ENCODE measurements around the gene GMPR. TPM values are rescaled to one million over a fixed set of nuclear protein-coding genes. Genes with fewer than 3 reads are reported as not detected.

GMPR gene
- total and polyA plus RNA-seq, 12 donors = 17.0 to 49.1 (median 26.3) TPM

DNA sequence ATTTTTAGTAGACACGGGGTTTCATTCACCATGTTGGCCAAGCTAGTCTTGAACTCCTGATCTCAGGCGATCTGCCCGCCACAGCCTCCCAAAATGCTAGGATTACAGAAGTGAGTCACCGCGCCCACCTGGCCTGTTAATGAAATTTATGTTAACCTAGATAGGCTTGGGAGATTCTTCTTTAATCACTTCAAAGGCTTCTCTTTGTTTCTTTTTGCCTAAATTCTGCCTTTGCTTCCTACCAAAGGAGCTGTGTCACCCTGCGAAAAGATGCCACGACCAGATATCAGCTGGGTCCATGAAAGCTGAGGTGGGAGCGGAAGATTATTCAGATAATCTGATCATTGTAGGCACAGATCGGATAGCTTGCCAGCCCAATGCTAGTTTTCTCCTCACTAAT lies 75.3 kb downstream of the GMPR start:
- Histone ChIP-seq H3K9me3 (replicated peaks in 1 of 3) (no peaks in the 10 kb centered on the region), H3K27me3 (no peaks in the 10 kb centered on the region), H3K4me3 (no peak overlapping the region), H3K27ac (no peak overlapping the region), H3K4me1 (replicated peaks in 1 of 2) (peaks cover 3 to 8% of the 10 kb centered on the region in 2 donors), H3K36me3 (replicated peaks in 1 of 2) (no peaks in the 10 kb centered on the region)
- 86 to 97% (median 94%) methylated on average over 9 of the region's 9 CpGs for WGBS, 4 donors
- intact Hi-C loops (cut with DNase I) = no loop called here
- DNase-seq = peak in 1 of 7 donors; percentile 41
- no peak for TF ChIP-seq POLR2A (IDR thresholded peaks at IDR 0.05)
- TF ChIP-seq, protein P1, sequence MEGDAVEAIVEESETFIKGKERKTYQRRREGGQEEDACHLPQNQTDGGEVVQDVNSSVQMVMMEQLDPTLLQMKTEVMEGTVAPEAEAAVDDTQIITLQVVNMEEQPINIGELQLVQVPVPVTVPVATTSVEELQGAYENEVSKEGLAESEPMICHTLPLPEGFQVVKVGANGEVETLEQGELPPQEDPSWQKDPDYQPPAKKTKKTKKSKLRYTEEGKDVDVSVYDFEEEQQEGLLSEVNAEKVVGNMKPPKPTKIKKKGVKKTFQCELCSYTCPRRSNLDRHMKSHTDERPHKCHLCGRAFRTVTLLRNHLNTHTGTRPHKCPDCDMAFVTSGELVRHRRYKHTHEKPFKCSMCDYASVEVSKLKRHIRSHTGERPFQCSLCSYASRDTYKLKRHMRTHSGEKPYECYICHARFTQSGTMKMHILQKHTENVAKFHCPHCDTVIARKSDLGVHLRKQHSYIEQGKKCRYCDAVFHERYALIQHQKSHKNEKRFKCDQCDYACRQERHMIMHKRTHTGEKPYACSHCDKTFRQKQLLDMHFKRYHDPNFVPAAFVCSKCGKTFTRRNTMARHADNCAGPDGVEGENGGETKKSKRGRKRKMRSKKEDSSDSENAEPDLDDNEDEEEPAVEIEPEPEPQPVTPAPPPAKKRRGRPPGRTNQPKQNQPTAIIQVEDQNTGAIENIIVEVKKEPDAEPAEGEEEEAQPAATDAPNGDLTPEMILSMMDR (IDR thresholded peaks at IDR 0.05) = no peak

DNA sequence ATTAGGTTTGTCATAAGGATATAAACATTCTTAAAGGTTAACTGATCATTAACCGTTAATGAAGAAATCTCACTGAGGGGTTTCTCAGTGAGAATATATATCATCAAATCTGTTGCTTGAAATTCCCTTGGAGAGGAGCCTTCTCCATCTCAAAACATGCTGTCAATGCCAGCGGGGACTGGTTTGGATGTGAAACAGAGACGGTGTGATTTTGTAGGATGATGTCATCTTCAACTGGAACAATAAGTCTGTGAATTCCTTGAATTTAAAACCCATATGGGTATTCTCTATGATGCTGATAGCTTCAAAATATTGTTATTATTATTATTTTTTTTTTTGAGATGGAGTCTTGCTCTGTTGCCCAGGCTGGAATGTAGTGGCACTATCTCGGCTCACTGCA lies 75.9 kb downstream of the GMPR start:
- Histone ChIP-seq H3K4me1 (replicated peaks in 1 of 2) (peaks cover 3 to 14% of the 10 kb centered on the region in 2 donors), H3K9me3 (replicated peaks in 1 of 3) (no peaks in the 10 kb centered on the region), H3K4me3 (no peak overlapping the region), H3K27me3 (no peaks in the 10 kb centered on the region), H3K36me3 (replicated peaks in 1 of 2) (no peaks in the 10 kb centered on the region), H3K27ac (no peak overlapping the region)
- TF ChIP-seq, protein P1 (IDR thresholded peaks at IDR 0.05) = no peak
- TF ChIP-seq POLR2A (IDR thresholded peaks at IDR 0.05) = no peak
- WGBS, 4 donors = 92 to 97% (median 94%) methylated on average over 4 of the region's 4 CpGs
- intact Hi-C loops (cut with DNase I) = no loop called here
- peak in 1 of 7 donors; percentile 39 for DNase-seq

DNA sequence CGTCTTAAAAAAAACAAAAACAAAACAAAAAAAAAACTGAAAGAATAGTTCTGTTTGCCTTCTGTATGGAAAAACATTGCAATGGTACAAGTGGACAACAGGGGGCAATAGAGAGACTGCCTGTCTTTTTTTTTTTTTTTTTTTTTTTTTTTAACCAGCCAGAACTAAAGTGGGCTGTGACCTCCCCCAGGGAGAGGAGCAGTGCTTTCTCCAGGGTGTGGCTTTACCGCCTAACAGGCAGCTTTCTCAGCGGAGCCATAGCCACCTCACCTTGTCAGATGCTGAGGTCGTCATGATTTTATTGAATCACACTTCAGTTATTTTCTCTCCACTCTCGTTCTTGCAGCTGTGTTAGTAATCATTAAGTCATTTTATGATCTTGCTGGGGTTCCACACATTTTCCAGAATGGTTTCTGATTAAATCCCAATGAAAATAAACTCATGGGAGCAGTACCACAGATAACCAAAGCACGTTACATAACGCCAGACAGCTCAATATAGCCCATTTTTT lies 78.4 kb downstream of the GMPR start:
- H3K27ac ChIP-seq = no peak overlapping the region
- no peak for TF ChIP-seq POLR2A (IDR thresholded peaks at IDR 0.05)
- TF ChIP-seq, protein P1 (IDR thresholded peaks at IDR 0.05) = peak; percentile 35 to 84 (median 58)
- H3K9me3 ChIP-seq (replicated peaks in 1 of 3) = no peaks in the 10 kb centered on the region
- no peaks in the 10 kb centered on the region for H3K36me3 ChIP-seq (replicated peaks in 1 of 2)
- 59 to 67% (median 62%) methylated on average over 7 of the region's 7 CpGs for WGBS, 4 donors
- H3K4me1 ChIP-seq (replicated peaks in 1 of 2) = peaks cover 16 to 38% of the 10 kb centered on the region in 2 donors
- no peaks in the 10 kb centered on the region for H3K27me3 ChIP-seq
- intact Hi-C loops (cut with DNase I) = no loop called here
- DNase-seq = peak in 3 of 7 donors; percentile 42 to 51 (median 45)
- H3K4me3 ChIP-seq = no peak overlapping the region

DNA sequence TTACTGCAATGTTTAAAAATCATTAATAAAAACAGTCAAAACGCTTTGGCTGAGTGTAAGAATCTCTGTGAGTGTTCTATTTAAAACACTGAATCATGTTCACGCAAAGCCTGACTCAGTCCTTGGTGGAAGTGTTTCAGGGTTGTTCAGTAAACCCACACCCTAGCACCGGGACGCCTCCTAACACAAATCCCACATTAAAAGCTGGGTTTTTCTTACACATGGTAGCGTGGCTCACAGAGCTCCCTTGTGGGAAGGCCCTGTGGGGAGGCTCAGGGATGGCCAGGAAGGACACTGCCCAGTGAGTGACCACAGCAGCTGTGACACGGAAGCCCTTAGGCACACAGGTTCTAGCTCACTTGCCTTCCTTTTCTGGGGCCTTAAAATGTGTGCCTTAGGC lies 80.2 kb downstream of the GMPR start:
- TF ChIP-seq, protein P1 (IDR thresholded peaks at IDR 0.05) = no peak
- TF ChIP-seq POLR2A (IDR thresholded peaks at IDR 0.05) = no peak
- Histone ChIP-seq H3K36me3 (replicated peaks in 1 of 2) (no peaks in the 10 kb centered on the region), H3K4me3 (no peak overlapping the region), H3K4me1 (replicated peaks in 1 of 2) (peaks cover 16 to 43% of the 10 kb centered on the region in 2 donors), H3K9me3 (replicated peaks in 1 of 3) (no peaks in the 10 kb centered on the region), H3K27ac (peak overlapping the region in 3 of 5 donors; percentile 33 to 95 (median 34)), H3K27me3 (no peaks in the 10 kb centered on the region)
- peak in 4 of 7 donors; percentile 24 to 58 (median 44) for DNase-seq
- WGBS, 4 donors = 41 to 58% (median 51%) methylated on average over 6 of the region's 6 CpGs
- intact Hi-C loops (cut with DNase I) = no loop called here

Data from adrenal gland (tissue), 12 donors.